ENCODE measurements around the gene PTGES3.
"Not testable (repeated sequence)": the region's sequence is repeated elsewhere in the genome, so short reads cannot be mapped to it uniquely, and the experiment has no call there.

PTGES3 gene

DNA sequence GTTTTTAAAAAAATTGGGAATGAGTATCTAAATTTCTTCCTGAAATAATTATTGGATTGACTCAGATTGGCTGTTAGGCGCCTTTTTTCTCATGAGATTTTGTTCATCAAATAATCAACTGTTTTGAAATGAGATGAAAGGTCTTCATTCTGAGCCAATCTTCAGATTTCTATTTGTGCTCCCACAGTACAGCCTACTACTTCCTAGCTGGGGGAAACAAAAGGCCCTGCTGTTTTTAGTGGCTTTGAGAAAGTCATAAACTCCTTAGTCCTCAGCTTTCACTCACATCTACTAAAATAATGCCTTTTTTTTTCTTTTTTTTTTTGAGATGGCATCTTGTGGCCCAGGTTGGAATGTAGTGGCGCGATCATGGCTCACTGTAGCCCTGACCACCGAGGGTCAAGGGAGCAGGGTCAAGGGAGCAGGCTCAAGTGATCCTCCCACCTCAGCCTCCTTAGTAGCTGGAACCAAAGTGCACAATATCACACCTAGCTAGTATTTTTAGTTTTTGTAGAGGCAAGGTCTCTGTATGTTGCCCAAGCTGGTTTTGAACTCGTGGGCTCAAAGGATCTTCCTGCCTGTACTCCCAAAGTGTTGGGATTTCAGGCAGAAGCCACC lies 21.8 kb upstream of the PTGES3 start:
- no peak for DNase-seq

DNA sequence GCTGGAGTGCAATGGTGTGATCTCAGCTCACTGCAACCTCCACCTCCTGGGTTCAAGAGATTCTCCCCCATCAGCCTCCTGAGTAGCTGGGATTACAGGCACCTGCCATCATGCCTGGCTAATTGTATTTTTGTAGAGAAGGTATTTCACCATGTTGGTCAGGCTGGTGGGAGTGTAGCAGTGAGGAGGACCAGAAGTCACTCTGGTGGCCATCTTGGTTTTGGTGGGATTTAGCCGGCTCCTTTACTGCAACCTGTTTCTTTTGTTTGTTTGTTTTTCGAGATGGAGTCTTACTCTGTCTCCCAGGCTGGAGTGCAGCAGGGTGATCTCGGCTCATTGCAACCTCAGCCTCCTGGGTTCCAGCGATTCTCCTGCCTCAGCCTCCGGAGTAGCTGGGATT lies 16.4 kb upstream of the PTGES3 start:
- DNase-seq = not testable (repeated sequence)

DNA sequence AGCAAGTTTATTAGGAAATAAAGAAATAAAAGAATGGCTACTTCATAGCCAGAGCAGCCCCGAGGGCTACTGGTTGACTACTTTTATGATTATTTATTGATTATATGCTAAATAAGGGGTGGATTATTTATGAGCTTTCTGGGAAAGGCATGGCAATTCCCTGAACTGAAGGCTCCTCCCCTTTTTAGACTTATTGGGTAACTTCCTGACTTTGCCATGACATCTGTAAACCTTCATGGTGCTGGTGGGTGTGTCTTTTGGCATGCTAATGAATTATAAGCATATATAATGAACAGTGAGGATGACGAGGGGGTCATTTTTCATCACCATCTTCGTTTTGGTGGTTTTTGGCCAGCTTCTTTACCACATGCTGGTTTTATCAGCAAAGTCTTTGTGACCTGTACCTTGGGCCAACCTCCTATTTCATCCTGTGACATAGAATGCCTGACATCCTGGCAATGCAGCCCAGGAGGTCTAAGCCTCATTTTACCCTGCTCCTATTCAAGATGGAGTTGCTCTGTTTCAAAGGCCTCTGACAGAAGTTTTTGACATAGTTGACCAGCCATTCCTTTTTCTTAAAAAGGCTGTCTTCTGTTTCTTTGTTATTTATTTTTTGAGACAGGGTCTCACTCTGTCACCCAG lies 11.1 kb upstream of the PTGES3 start:
- DNase-seq = no peak

DNA sequence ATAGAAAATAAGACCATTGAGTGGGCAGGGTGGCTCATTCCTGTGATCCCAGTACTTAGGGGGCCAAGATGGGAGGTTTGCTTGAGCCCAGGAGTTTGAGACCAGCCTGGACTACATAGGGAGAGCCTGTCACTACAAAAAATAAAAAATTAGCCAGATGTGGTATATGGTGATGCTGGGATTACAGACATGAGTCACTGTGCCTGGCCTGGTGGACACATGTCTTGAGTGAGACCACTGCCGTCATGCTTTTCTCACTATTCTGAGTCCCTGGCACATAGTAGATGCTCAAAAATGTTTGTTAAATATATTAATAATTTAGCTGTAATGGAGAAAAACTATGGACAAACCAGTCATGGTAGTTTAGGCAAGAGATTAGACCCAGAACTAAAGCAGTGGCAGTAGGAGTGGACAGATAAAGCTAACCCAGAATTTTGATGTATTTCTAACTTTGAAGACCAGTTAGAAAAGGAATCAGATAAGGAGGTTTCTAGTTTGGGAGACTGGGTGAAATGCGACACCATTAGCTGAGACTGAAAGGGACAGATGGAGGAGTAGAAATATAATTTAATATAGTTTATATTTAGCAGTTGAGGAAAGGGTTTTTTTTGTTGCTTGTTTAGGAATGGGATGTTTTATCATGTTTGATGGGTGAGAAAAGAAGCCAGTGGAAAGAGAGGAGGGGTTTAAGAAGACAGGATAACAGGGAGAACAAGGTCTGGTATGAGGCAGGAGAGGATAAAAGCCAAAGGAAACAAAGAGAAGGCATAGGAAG lies 7.4 kb upstream of the PTGES3 start:
- DNase-seq = peak; percentile 28

DNA sequence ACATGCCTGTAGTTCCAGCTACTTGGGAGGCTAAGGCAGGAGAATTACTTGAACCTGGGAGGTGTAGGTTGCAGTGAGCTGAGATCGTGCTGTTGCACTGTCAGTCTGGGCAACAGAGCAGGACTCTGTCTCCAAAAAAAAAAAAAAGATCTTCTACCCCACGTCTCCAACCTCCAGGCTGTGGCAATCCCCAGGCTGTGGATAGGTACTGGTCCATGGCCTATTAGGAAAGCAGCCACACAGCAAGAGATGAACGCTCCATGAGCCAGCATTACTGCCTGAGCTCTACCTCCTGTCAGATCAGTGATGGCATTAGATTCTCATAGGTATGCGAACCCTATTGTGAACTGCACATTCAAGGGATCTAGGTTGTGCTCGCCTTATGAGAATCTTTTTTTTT lies 6.1 kb upstream of the PTGES3 start:
- no peak for DNase-seq

DNA sequence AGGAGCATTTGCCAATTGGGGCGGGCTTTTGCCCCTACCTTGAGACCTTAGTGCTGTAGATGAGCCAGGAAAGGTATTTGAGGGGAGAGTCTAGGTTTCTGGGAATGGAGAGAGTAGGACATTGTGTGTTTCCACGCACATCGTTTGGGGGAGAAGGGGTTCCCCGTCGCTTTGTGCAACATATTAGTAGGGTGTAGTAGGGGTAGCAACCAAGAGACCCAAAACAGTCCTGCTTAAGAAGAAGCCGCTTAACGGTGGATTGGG lies 694 bp upstream of the PTGES3 start:
- DNase-seq = no peak

DNA sequence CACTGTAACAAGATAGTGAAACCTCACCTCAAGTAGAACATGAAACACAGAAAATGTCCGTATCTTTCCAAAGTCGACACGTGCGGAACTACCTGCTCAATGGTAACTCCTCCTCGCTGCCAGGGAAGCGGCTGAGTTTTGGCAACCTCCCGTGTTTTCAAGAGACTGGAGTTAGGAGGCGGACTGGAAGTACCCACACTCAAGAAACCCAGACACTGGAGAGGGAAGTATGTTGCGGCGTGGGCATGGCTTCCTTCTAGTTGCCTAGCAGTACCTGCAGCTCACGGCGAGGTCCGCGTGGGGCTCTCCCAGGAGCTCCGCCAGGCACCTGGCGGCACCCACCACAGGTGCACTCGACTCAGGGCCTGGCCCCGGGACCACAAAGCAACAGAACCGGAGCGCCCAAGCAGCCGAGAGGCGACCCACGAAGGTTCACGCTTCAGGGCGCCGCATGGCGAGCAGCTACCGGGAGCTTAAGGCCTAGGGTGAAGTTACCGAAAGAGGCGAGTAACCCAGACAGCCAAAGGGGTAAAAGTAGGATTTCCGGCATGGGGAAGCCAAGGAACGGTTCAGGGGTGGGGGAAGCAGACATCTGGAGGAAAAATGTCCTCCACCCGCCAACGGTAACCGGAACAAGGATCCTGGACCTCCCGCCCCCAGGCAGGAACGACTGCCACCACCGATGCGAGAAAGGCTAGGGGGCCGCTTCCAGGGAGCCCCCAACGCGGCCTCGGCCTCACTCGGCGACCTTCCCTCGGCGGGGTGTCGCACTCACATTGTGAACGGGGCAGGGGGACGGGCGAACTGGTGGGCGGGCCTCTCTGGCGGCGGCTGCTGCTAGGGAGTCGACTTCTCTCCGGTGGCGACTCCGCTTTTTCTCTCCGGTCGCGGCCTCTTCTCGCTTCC lies 608 bp downstream of the PTGES3 start:
- peak; percentile 24 for DNase-seq

DNA sequence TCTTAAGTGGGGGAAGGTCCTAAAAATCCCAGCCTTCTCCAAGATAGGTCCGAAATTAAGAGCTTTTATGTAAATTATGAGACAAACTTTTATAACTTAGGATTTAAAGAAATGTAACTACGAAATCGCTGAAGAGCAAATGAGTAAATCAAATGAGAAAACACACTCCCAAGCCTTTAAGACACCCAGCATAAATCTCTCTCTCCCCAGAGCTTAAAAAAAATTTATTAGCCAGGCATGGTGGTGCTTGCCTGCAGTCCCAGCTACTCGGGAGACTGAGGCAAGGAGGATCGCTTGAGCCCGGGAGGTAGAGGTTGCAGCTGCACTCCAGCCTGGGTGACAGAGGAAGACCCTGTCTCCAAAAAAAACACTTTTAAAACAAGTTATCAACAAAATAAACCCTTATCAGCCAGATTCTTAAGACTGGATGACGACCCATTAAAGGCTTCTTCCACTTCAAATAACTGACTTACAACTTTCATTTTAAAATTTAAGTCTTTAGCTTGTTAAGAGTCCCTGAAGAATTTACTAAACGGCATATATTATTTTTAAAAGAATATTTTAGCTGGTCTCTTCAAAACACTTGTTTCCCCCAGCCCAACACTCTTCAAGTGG lies 3.2 kb downstream of the PTGES3 start:
- DNase-seq = no peak

DNA sequence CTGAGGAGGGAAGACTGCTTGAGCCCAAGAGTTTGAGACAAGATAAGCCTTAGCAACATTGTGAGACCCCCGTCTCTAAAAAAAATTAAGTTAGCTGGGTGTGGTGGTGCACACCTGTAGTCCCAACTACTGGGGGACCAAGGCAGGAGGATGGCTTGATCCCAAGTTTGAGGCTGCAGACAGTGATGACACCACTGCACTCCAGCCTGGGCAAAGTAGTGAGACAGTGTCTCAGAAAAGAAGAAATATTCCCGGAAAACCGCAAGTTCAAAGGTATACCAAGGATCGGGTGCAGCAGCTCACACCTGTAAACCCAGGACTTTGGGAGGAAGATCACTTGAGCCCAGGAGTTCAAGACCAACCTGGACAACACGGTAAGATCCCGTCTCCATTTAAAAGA lies 5.8 kb downstream of the PTGES3 start:
- no peak for DNase-seq

DNA sequence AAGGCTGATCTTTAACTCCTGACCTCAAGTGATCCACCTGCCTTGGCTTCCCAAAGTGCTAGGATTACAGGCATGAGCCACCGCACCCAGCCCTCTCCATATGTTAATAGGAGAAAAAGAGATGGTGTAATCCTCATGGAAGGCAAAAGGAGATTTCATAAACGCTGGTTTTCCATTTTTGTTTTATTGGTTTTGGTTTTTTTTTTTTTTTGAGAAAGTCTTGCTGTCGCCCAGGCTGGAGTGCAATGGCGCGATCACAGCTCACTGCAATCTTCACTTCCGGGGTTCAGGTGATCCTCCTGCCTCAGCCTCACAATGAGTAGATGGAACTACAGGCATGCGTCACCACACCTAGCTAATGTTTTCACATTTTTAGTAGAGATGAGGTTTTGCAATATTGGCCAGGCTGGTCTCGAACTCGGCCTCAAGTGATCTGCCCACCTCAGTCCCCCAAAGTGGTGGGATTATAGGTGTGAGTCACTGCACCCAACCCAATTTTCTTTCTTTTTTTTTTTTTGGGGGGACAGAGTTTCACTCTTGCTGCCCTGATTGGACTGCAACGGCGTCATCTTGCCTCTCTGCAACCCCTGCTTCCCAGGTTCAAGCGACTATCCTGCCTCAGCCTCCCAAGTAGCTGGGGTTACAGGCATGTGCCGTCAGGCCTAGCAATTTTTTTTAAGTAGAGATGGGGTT lies 8.1 kb downstream of the PTGES3 start:
- no peak for DNase-seq

DNA sequence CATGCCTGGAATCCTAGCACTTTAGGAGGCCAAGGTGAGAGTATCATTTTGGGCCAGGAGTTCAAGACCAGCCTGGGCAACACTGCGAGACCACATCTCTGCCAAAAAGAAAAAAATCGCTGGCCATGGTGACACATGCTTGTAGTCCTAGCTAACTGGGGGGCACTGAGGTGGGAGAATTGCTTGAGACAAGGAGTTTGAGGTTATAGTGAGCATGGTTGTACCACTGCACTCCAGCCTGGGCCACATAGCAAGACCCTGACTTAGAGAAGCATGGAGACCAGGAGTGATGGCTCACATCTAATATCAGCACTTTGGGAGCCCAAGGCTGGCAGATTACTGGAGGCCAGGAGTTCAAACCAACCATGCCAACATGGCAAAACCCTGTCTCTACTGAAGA lies 9.2 kb downstream of the PTGES3 start:
- no peak for DNase-seq

DNA sequence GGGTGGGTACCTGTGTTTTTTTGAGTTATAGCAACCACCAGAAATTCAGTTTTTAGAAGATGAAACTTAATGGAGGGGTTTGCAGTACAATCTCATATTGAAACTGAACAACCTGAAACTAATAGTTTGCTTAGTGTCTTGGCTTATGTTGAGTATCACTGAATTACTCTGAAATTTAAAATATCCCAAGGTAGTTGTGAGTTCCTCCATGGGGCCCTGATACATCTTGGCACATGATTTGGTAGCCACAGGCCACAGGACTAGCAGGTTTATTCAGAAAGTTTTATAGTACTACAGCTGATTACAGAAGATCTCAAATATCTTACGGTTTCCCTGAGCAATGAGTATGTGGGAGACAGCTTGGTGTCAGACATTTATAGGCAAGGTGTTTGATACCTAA lies 10.4 kb downstream of the PTGES3 start:
- no peak for DNase-seq

DNA sequence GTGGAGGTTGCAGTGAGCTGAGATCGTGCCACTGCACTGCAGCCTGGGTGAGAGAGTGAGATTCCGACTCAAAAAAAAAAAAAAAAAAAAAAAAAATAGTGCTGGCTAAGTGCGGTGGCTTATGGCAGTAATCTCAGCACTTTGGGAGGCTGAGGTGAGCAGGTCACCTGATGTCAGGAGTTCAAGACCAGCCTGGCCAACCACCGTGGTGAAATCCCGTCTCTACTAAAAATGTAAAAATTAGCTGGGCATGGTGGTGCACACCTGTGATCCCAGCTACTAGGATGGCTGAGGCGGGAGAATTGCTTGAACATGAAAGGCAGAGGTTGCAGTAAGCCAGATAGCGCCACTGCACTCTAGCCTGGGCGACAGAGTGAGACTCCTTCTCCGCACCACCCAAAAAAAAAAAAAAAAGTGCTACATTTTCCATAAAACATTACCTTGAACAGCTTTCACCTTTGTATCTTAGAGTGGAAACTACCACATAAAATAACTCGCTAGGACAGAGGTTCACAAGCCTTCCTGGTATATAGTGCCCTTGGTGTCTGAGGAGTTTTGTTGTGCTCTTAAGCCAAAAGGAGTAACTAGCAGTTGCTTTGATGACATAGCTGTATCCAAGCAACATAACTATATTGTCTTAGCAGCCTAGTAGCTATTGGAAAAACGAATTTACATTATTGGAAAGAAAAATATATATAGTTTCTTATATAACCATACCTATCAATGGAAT lies 11.1 kb downstream of the PTGES3 start:
- DNase-seq = no peak

DNA sequence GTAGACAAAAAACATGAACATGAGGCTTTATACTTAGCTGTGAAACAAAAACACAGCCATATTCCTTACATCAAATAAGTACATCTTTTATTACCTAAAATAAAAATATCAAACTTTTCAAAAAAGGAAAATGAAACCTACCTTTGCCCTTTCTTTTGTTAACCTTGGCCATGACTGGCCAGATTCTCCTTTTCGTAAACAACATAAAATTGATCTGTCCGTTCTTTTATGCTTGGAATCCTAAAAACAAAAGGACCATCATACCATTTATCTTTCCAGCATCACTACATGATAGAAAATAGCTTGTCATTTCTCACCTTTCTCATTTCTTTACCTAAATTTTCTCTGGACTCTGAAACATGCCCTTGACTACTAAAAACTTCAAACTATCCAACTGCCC lies 16.5 kb downstream of the PTGES3 start:
- DNase-seq = no peak

DNA sequence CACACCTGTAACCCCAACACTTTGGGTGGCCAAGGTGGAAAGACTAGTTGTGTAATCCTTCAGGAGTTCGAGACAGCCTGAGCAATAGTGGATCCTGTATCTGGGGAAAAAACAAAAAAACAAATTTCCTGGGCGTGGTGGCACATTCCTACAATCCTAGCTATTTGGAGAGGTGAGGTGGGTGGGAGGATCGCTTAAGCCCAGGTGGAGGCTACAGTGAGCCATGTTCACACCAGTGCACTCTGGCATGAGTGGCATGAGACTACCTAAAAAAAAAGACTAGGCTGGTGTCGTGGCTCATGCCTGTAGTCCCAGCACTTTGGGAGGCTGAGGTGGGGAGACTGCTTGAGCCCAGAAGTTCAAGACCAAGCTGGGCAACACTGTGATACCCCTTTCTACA lies 17.2 kb downstream of the PTGES3 start:
- no peak for DNase-seq

DNA sequence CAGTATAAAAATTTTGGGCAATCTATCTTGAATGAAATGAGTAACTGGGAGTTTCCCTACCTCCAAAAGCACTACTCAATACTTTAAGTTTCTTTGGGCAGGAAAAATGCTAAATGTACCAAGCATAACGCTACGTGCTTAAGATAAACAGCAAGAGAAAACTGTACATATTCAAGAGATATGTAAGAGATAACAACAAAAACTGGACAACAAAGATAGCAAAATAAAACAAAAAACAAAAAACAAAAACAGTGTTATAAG lies 20.0 kb downstream of the PTGES3 start:
- no peak for DNase-seq

DNA sequence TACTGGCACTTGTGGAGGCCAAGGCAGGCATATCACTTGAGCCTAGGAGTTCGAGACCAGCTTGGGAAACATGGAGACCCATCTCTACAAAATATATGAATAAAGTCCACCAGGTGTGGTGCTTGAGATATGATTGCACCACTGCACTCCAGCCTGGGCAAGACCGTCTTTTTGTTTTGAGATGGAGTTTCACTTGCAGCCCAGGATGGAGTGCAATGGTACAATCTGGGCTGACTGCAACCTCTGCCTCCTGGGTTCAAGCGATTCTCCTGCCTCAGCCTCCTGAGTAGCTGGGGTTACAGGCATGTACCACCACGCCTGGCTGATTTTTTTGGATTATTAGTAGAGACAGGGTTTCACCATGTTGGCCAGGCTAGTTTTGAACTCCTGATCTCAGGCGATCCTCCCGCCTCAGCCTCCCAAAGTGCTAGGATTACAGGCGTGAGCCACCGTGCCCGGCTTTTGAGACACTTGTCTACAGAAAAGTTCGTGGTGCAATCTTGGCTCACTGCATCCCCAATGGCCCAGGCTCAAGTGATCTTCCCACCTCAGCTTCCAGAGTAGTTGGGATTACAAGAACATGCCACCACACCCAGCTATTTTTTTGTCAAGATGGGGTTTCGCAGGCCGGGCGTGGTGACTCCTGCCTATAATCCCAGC lies 26.0 kb downstream of the PTGES3 start:
- no peak for DNase-seq

DNA sequence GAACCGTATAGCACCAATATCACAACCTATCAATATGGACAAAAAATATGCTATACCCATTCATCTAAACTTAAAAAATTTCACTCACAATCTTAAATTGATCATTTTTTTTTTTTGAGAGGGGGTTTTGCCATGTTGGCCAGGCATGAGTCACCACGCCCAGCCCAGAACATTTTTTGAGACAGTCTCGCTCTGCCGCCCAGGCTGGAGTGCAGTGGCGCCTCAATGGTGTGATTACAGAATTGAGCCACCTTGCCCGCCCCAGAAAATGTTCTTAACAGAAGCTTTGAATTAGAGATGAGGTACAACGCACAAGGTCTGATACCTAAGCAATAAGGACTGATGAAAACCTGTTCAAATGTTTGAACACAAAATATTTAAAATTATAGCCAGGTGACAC lies 26.5 kb downstream of the PTGES3 start:
- DNase-seq = no peak

DNA sequence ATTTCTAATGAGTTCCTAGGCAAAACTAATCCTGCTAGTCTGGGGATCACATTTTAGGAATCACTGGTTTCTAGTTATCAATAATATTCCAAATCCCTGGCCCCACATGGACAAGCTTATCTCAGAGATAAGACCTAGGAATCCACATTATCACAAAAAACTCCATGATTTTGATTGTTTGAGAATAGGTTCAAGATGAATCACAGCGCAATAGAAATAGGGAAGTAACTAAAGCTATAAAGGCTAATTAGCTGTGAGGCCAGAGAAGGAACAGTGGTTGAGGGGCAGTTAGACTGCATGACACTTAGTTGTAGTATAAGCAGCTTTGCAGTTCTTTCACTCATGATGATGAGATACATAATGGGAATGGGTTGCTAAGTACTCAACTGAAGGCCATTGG lies 29.2 kb downstream of the PTGES3 start:
- DNase-seq = no peak

DNA sequence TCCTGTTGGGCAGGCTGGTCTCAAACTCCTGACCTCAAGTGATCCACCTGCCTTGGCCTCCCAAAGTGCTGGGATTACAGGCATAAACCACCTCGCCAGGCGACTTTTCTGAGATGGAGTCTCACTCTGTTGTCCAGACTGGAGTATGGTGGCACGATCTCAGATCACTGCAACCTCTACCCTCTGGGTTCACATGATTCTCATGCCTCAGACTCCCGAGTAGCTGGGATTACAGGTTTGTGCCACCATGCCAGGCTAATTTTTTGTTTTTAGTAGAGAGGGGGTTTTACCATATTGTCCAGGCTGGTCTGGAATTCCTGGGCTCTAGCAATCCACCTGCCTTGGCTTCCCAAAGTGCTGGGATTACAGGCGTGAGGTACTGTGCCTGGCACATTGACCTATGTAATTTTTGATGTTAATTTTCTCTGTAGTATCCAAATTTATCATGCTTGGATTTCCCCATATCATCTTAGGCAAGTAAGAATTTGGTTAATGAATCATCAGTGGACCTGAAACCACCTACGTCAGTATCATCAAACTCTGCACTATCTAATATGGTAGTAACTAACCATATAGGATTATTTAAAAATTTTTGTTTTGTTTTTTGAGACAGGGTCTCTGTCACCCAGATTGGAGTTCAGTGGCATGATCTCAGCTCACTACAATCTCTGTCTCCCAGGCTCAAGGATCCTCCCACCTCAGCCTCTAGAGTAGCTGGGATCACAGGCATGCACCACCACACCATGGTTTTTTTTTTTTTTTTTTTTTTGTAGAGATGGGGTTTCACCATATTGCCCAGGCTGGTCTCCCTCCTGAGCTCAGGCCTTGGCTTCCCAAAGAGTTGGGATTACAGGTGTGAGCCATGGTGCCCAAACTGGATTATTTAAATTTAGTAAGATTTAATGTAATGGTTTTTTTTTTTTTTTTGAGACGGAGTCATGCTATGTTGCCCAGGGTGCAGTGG lies 30.4 kb downstream of the PTGES3 start:
- no peak for DNase-seq

Measured in fibroblast of upper back skin (primary cell).